Muscle of leg (tissue), 11 donors: Measurements from ENCODE around the gene MRPL24. TPM values are rescaled to one million over a fixed set of nuclear protein-coding genes. Genes with fewer than 3 reads are reported as not detected.
A peak's percentile ranks its signal among the peaks of the same experiment; 100 is the strongest.

Experiments used
- DNase-seq: peaks from one replicate; pipeline ENCODE4 v3.0.0; 2013
- H3K27ac ChIP-seq: one replicate; pipeline ENCODE4 v1.5.1; 2013; ENCODE audit warnings: mild to moderate bottlenecking, low read length, control low read depth
- H3K27me3 ChIP-seq: one replicate; pipeline ENCODE4 v1.6.1; 2013; ENCODE audit warnings: low read length; ENCODE audit not compliant: control insufficient read depth, insufficient read depth
- H3K36me3 ChIP-seq: one replicate; pipeline ENCODE4 v1.6.1; 2013; ENCODE audit warnings: low read length; ENCODE audit not compliant: control insufficient read depth, insufficient read depth
- H3K4me1 ChIP-seq: one replicate; pipeline ENCODE4 v1.6.1; 2013; ENCODE audit warnings: low read length; ENCODE audit not compliant: control insufficient read depth, insufficient read depth
- H3K4me3 ChIP-seq: one replicate; pipeline ENCODE4 v1.5.1; 2013; ENCODE audit warnings: low read length, control low read depth
- H3K9me3 ChIP-seq: replicated peaks from 2 replicates; pipeline ENCODE4 v1.6.1; 2013; ENCODE audit warnings: low read depth, low read length; ENCODE audit not compliant: control insufficient read depth
- WGBS: methylation state at CpG from one replicate; pipeline ENCODE4 v1.1.5; 2013; ENCODE audit warnings: missing lambda C conversion rate; ENCODE audit not compliant: insufficient coverage; 5-methylcytosine and 5-hydroxymethylcytosine counted together
- polyA plus RNA-seq, 8 donors: library from polyadenylated mRNA; unstranded; fragments of 120-200 nt; gene quantifications; one replicate each; pipeline versions ENCODE4 v1.2.1 to v1.2.3, GENCODE V29; 2013; ENCODE audit warnings: inconsistent platforms in 1 of 8, low replicate concordance in 1 of 8; ENCODE audit not compliant: insufficient read length in 8 of 8, insufficient read depth in 1 of 8
- total RNA-seq: library from RNA; stranded (reverse); fragments of 120-200 nt; gene quantifications from one replicate; pipeline ENCODE4 v1.2.4, GENCODE V29; 2013

The MRPL24 gene
- total and polyA plus RNA-seq, 9 donors, result 64.7 to 74.0 (median 68.9) TPM

DNA sequence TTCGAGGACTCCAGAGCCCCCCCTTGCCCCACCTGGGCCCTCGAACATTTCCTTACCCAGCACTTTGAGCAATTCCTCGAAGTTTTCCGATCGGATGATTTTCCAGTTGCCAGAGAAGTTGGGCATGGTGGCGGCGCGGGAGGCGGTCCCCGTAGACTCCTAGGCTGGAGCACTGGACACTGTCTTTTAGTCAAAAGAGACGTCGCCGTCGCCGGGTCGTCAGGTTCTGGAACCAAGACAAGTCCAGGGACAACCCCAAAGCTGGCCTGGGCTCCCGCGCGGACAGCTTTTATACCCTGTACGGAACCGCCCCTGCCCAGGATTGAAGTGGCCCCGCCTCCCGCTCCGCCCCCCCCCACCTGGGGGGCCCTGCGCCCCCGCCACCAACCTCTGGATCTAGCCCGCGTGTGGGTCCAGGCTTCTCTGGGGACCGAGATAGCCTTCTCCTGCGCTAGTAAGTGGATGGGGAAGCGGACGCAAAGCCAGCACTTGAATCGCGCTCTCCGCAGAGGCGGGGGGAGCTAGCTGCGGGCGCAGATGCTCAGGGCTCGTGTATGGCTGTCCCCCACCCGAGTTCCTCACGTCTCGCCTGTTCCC lies 35.5 kb downstream of the MRPL24 start, which contains the start of gene CRABP2:
Gene CRABP2, minus strand, starts transcription at position 263 of the 597 bp plus-strand sequence. Its CDS starts 137 bp downstream, at position 126.
- peak; percentile 89 for DNase-seq
- peak within 1 kb of the TSS; percentile 94 for H3K27ac ChIP-seq
- H3K4me3 ChIP-seq, result peak within 1 kb of the TSS; percentile 75
- WGBS, result 0% methylated on average over 29 of the region's 42 CpGs
- peaks cover 37% of the 10 kb centered on the region for H3K27me3 ChIP-seq
- peaks cover 6% of the 10 kb centered on the region for H3K36me3 ChIP-seq
- H3K9me3 ChIP-seq, result no peaks in the 10 kb centered on the region
- peaks cover 84% of the 10 kb centered on the region for H3K4me1 ChIP-seq

- peak overlapping the region; percentile 94 for H3K27ac ChIP-seq
- under 1% methylated on average over 29 of the region's 29 CpGs for WGBS
These were observed 36.0 kb downstream of the MRPL24 start for GRCh38 chr1:156704930-156705320.

DNA sequence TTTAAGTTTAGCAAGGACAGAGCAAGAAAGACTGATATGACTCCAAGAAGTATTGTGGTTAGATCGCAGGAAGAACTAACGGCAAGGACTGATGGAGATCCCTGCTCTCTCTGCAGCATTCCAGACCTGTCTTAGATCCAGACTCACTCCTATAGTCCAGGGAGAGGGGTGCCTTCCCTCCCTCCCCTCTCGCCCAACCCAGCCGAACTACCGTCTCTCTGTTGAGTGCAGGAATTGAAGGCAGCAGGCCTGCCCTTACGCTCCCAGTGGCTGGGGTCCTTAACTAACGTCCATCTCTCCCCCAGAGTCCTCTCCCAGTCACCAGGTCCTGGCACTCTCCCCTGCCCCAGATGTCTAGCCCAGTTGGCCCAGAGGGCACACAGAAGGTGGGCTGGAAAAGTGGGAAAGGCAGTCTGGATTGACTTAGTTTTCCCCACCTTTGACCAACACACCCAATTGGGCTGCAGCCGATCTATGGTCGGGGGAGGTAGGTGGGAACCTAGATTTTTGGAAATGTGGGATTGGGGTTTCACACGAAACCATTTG lies 36.6 kb downstream of the MRPL24 start:
- peaks cover 72% of the 10 kb centered on the region for H3K4me1 ChIP-seq
- WGBS, result 17% methylated on average over 1 of the region's 10 CpGs
- H3K36me3 ChIP-seq, result peaks cover 17% of the 10 kb centered on the region
- DNase-seq, result peak; percentile 39
- H3K27me3 ChIP-seq, result peaks cover 37% of the 10 kb centered on the region
- H3K9me3 ChIP-seq, result no peaks in the 10 kb centered on the region
- peak overlapping the region; percentile 75 for H3K4me3 ChIP-seq
- H3K27ac ChIP-seq, result peak overlapping the region; percentile 94

More at GRCh38 chr1:156704930-156705320, 36.0 kb downstream of the MRPL24 start:
- Histone ChIP-seq H3K4me1 (peaks cover 79% of the 10 kb centered on the region), H3K9me3 (no peaks in the 10 kb centered on the region), H3K4me3 (peak overlapping the region; percentile 75), H3K36me3 (peaks cover 11% of the 10 kb centered on the region), H3K27me3 (peaks cover 37% of the 10 kb centered on the region)
- peak; percentile 50 for DNase-seq

- Histone ChIP-seq H3K9me3 (no peaks in the 10 kb centered on the region), H3K4me3 (peak overlapping the region; percentile 75), H3K36me3 (peaks cover 20% of the 10 kb centered on the region), H3K4me1 (peaks cover 67% of the 10 kb centered on the region), H3K27me3 (peaks cover 37% of the 10 kb centered on the region), H3K27ac (peak overlapping the region; percentile 94)
- WGBS, result 9% methylated on average over 3 of the region's 4 CpGs
- no peak for DNase-seq
These were observed 37.1 kb downstream of the MRPL24 start for GRCh38 chr1:156703741-156704140.

GRCh38 chr1:156703336-156703735 lies 37.6 kb downstream of the MRPL24 start:
- WGBS, result 0% methylated on average over 1 of the region's 4 CpGs

GRCh38 chr1:156700736-156701531 lies 40.0 kb downstream of the MRPL24 start:
- Histone ChIP-seq H3K27me3 (peaks cover 33% of the 10 kb centered on the region), H3K4me1 (peaks cover 39% of the 10 kb centered on the region), H3K4me3 (no peak overlapping the region), H3K27ac (no peak overlapping the region), H3K9me3 (no peaks in the 10 kb centered on the region), H3K36me3 (peaks cover 28% of the 10 kb centered on the region)
- 27% methylated on average over 1 of the region's 8 CpGs for WGBS
- no peak for DNase-seq

More at GRCh38 chr1:156703336-156703735, 37.6 kb downstream of the MRPL24 start:
- H3K27me3 ChIP-seq, result peaks cover 37% of the 10 kb centered on the region
- H3K9me3 ChIP-seq, result no peaks in the 10 kb centered on the region
- H3K27ac ChIP-seq, result no peak overlapping the region
- no peak for DNase-seq
- H3K4me1 ChIP-seq, result peaks cover 63% of the 10 kb centered on the region
- peaks cover 24% of the 10 kb centered on the region for H3K36me3 ChIP-seq
- peak overlapping the region; percentile 75 for H3K4me3 ChIP-seq

DNA sequence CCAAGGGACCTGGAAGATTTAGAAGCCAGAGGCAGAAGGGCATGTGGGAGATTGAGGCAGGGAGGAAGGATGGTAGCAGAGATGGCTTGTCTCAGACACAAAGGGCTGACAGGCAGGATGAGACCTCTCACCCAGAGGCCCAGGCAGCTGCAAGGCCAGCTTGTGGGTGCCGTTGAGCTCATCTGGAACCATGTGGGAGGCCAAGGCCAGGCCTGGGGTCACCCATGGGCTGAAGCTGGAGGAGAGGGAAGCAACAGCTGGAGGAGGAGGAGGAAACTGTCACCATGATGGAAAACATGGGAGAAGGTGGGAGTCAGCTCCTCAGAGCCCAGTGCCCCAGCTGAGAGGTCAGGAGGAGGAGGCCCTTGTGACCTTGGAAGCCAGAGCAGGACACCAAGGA lies 41.9 kb downstream of the MRPL24 start:
- DNase-seq, result no peak
- 70% methylated on average over 1 of the region's 1 CpG for WGBS
- Histone ChIP-seq H3K4me3 (no peak overlapping the region), H3K27me3 (peaks cover 16% of the 10 kb centered on the region), H3K36me3 (peaks cover 28% of the 10 kb centered on the region), H3K4me1 (peaks cover 28% of the 10 kb centered on the region), H3K27ac (no peak overlapping the region), H3K9me3 (no peaks in the 10 kb centered on the region)

- H3K4me1 ChIP-seq, result peaks cover 29% of the 10 kb centered on the region
- peaks cover 28% of the 10 kb centered on the region for H3K36me3 ChIP-seq
- 71% methylated on average over 6 of the region's 8 CpGs for WGBS
- DNase-seq, result no peak
- no peak overlapping the region for H3K27ac ChIP-seq
- no peaks in the 10 kb centered on the region for H3K9me3 ChIP-seq
- peaks cover 10% of the 10 kb centered on the region for H3K27me3 ChIP-seq
- no peak overlapping the region for H3K4me3 ChIP-seq
These were observed 43.4 kb downstream of the MRPL24 start for GRCh38 chr1:156697481-156697880.

DNA sequence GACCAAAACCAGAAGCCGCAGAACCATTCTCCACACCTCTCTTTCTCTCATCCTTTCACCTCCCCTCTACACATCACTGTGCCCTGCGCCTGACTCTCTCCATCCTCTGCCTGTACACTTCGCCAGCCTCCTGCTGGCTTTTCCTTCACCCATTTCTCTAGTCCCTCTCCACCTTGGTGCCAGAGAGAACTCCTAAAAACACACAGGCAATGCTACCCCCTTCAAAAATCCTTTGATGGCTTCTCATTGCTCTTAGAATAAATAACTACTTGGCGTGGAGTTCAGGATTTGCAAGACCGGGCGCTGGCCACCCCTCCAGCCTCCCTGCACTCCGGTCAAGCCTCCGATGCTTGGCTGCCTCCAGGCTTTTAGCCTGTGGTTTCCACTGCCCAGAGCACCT lies 44.1 kb downstream of the MRPL24 start:
- Histone ChIP-seq H3K27me3 (peaks cover 17% of the 10 kb centered on the region), H3K36me3 (peaks cover 28% of the 10 kb centered on the region), H3K4me1 (peaks cover 34% of the 10 kb centered on the region), H3K27ac (no peak overlapping the region), H3K9me3 (no peaks in the 10 kb centered on the region), H3K4me3 (no peak overlapping the region)
- 78% methylated on average over 8 of the region's 8 CpGs for WGBS
- DNase-seq, result no peak

DNA sequence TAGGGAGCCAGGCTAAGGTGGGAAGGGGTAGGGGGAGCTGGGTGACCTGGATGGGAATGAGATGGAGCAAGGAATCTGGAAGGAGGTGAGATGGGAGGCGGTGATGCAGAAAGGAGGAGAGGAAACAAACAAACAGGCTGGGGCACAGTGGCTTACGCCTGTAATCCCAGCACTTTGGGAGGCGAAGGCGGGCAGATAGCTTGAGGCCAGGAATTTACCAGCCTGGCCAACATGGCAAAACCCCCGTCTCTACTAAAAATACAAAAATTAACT lies 46.3 kb downstream of the MRPL24 start:
- H3K4me3 ChIP-seq, result no peak overlapping the region
- peaks cover 51% of the 10 kb centered on the region for H3K4me1 ChIP-seq
- H3K27me3 ChIP-seq, result peaks cover 25% of the 10 kb centered on the region

More for the DNA sequence above, 46.3 kb downstream of the MRPL24 start:
- Histone ChIP-seq H3K36me3 (peaks cover 14% of the 10 kb centered on the region), H3K27ac (peak overlapping the region; percentile 9), H3K9me3 (no peaks in the 10 kb centered on the region)
- no peak for DNase-seq
- WGBS, result 72% methylated on average over 3 of the region's 5 CpGs
